ENCODE data around the gene RAD51B.

The RAD51B gene

GRCh38 chr14:68365228-68365627 is 545.6 kb downstream of the RAD51B start:
- Histone ChIP-seq H3K4me3 (ENCODE audit: low read depth, low read length) (no peak overlapping the region), H3K4me1 (ENCODE audit: control insufficient read depth, insufficient read depth, low read length) (no peaks in the 10 kb centered on the region; the same call in 1 of the 2 replicates), H3K36me3 (ENCODE audit: control insufficient read depth in 2 of 2, insufficient read depth in 1 of 2, low read length in 2 of 2) (no peaks in the 10 kb centered on the region), H3K9me3 (ENCODE audit: control insufficient read depth, insufficient read depth, low read depth, low read length) (no peaks in the 10 kb centered on the region), H3K27ac (ENCODE audit: extremely low read depth, low read depth, low read length) (no peak overlapping the region)
- POLR2A ChIA-PET = no interaction called here
- TF ChIP-seq ZNF391 (tag by site-specific recombination; IDR thresholded peaks at IDR 0.05; ENCODE audit: borderline replicate concordance, low read depth) (no peak), KLF9 (tag by site-specific recombination; IDR thresholded peaks at IDR 0.05; ENCODE audit: low read depth) (no peak), ZNF335 (tag by site-specific recombination; conservative IDR thresholded peaks at IDR 0.05) (no peak), ZBTB20 (tag by site-specific recombination; IDR thresholded peaks at IDR 0.05) (no peak), ZNF488 (tag by site-specific recombination; IDR thresholded peaks at IDR 0.05) (no peak), REPIN1 (tag by site-specific recombination; IDR thresholded peaks at IDR 0.05; ENCODE audit: low read depth) (no peak), KLF8 (tag by site-specific recombination; IDR thresholded peaks at IDR 0.05) (no peak), ZNF549 (tag by site-specific recombination; IDR thresholded peaks at IDR 0.05) (no peak), ZNF155 (tag by site-specific recombination; IDR thresholded peaks at IDR 0.05) (no peak), ZSCAN23 (tag by site-specific recombination; IDR thresholded peaks at IDR 0.05) (no peak), ZNF426 (tag by site-specific recombination; IDR thresholded peaks at IDR 0.05) (no peak), REST (tag by site-specific recombination; IDR thresholded peaks at IDR 0.05) (no peak), ZNF10 (tag by site-specific recombination; IDR thresholded peaks at IDR 0.05) (no peak), ZNF48 (tag by site-specific recombination; IDR thresholded peaks at IDR 0.05) (no peak), IKZF3 (tag by site-specific recombination; IDR thresholded peaks at IDR 0.05) (no peak), ELK4 (IDR thresholded peaks at IDR 0.05; ENCODE audit: borderline replicate concordance, low read depth, low read length) (no peak), ZNF830 (tag by site-specific recombination; IDR thresholded peaks at IDR 0.05; ENCODE audit: low read depth) (no peak), SP3 (tag by site-specific recombination; IDR thresholded peaks at IDR 0.05) (no peak), ZNF670 (tag by site-specific recombination; IDR thresholded peaks at IDR 0.05; ENCODE audit: low read depth) (no peak)
- CTCF ChIA-PET = interaction anchor here (1.2 kb wide), 1 partner anchor 479 kb away, joined by 5 read pairs; no protein-coding TSS in a partner anchor

- ChIA-PET CTCF (interaction anchor here (0.6 to 1.2 kb wide), 3 partner anchors 433 to 477 kb away, joined by 3 to 5 read pairs (median 3); no protein-coding TSS in a partner anchor), POLR2A (no interaction called here)
- Histone ChIP-seq H3K27ac (ENCODE audit: extremely low read depth, low read depth, low read length) (no peak overlapping the region), H3K4me1 (ENCODE audit: control insufficient read depth, insufficient read depth, low read length) (no peaks in the 10 kb centered on the region; the same call in 1 of the 2 replicates), H3K36me3 (ENCODE audit: control insufficient read depth in 2 of 2, insufficient read depth in 1 of 2, low read length in 2 of 2) (no peaks in the 10 kb centered on the region), H3K9me3 (ENCODE audit: control insufficient read depth, insufficient read depth, low read depth, low read length) (no peaks in the 10 kb centered on the region), H3K4me3 (ENCODE audit: low read depth, low read length) (no peak overlapping the region)
- no peak for TF ChIP-seq KLF7 (tag by site-specific recombination; IDR thresholded peaks at IDR 0.05; ENCODE audit: borderline replicate concordance)
Measured at GRCh38 chr14:68366656-68367055, 547.1 kb downstream of the RAD51B start.

Measured in HEK293 (cell line).